GM19328 (cell line): ENCODE results near the gene RAB8B.

Source experiments
- ATAC-seq: cut with Tn5 transposase; IDR thresholded peaks from one replicate; pipeline ENCODE4 v1.9.1; 2021; ENCODE audit warnings: mild to moderate bottlenecking, moderate library complexity; ENCODE audit not compliant: unreplicated experiment

Gene RAB8B

DNA sequence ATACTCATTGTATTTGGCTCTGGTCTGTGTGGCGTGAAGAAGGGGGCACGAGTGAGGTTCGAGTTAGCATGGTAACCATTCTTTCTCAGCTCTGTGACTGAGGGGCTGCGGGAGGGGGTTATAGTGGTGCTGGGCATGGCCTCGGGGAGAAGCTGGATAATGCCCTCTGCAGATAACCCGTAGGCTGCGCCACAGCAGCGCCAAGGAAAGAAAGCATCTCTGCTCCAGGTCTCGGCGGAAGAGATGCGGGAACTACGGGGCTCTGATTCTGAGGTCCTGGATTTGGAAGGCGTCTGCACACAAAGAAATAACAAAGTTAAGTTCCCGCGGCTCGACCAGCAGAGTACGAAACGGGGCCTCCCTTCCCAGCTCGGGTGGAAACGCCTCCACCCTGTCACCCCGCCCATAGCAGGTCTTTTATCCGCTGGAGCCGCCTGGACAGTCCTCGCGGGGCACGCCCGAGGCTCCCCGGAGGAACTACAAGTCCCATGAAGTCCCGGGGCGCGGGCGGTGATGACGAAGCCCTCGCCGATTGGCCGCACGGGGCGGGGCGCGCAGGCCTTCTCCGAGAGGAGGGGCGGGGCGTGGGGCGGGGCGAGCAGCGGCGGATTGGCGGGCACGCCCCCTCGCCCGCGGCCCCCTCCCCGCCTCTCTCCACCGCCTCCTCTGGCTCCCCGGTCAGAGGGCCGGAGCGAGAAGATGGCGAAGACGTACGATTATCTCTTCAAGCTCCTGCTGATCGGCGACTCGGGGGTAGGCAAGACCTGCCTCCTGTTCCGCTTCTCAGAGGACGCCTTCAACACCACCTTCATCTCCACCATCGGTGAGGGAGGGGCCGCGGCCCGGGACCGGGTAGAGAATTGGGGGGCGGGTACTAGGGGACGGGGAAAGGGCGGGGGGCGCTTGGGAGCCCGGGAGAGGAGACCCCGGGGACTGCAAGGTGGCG, at the start of gene RAB8B:
Gene RAB8B (plus strand): TSS at position 681 of the 946 bp plus-strand sequence. CDS start 19 bp downstream, at position 700.
- ATAC-seq, result peak; percentile 74

DNA sequence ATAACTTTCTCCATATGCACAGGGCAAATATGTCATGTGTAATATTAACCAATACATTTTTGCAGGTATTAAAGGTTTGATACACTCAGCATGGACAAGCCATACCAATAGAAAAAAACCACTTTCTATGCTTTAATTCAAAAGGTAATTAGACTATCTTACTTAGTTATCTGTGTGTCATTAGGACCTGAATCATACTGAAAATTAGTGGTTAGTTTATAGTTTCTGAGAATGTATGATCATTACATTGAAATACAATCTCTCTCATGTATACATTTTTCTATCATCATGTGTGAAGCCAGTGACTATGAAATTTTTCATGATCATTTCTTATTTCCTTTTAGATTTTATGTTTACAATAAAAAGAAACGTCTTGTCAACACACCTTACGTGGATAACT, 48.5 kb upstream of the RAB8B start:
- no peak for ATAC-seq

DNA sequence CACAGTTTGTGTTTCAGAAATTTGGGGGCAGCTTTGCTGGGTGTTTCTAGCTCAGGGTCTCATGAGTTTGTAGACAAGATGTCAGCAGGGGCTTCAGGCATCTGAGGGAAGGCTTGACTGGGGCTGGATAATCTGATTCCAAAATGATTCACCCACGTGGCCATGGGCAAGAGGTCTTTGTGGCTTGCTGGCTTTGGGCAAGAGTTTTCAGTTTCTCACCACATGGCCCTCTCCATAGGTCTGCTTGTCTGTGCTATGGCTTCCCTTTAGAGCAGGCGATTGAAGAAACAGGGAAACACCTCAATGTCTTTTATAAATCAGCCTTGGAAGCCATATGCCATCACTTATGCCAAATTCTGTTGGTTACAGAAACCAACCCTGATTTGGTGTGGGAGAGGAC, 44.0 kb upstream of the RAB8B start:
- no peak for ATAC-seq

DNA sequence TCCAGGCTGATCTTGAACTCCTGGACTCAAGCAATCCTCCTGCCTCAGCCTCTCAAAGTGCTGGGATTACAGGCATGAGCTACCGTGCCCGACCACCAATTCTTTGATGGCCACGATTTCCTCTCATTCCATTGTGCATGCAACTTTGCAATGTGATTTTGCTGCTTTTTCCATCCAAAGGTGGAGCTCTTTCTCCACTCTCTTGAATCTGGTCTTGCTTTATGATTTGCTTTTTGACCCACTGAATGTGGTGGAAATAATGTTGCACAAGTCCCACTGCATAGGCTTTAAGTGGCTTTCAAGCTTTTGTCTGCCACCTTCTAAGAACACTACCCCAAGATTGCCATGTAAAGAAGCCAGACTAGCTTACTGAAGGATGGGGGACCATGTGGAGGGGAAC, 42.7 kb upstream of the RAB8B start:
- no peak for ATAC-seq

DNA sequence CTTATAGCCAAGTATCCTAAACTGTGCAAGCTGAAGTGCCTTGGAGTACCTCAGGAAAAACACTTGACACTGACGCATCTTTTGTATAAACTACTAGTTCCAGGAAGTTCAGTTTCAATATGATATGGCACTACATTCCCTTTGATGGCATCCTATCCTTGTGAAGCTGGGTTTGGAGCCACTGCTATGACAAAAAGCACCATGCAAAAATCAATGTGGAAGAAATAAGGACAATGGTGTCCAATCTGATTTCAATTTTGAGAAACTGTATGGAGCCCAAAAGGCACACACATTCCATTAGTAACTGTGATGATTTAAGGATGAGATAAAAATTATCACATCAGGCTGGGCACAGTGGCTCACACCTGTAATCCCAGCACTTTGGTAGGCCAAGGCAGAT, 37.7 kb upstream of the RAB8B start:
- ATAC-seq, result no peak

DNA sequence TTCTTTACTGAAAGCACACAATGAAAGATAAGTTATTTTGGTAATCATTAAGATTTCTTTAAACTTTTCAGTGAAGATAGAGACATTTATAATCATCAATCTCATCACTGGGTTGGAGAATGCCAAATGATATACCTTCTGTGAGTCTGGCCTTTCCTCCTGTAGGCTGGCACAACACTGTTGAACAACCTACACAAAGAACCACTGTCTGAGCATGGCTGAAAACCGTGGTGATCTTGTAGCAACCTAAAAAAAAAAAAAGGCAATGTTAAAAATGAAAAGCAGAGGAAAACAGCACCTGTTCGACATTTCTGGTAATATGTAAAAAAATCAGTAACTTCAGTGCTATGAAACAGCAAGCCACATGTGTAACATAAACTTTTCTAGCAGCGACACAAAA, 33.9 kb upstream of the RAB8B start:
- ATAC-seq, result no peak

DNA sequence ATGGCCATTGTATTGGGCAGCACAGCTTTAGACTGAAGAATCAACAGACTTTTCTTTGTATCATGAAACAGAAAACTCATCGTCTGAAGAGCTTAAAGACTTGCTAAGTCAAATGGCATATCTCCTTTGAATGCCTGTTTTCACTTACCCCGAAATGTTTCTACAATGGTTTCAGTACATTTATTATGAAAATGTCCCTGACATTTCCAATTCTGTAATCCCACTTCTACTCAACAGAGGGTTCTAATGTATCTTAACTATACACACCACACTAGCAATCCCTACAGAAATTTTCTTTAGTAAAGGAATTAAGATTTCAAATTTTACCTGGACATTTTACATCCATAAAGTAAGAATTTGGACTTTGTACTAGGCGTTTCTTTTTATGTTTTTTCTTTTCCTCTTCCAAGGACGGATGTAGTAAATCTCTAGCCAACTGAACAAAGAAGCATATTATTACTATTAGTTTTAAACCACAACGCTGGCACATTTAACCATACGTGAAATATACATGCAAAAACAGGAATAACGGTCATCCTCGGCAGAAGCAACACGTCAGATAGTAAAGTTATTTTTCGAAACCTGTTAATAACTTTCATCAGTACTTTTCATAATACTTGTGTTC, 33.2 kb upstream of the RAB8B start:
- ATAC-seq, result no peak

DNA sequence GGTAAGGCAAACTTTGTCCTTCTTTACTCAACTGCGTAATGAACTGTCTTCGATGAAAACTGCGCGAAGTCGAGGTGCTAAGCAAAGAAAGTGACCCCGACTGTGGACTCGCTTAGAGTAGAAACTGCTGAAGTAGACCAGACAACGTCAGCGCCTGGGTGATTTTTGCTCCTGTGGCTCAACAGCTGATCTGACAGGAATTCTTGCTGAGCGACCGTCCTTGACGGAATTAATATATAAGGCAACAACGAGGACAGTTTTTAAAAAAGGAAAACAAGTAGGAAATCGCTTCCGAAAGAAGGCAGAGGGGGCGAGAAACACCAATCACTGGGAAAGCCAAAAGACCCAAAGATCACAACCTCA, 32.7 kb upstream of the RAB8B start:
- ATAC-seq, result no peak

DNA sequence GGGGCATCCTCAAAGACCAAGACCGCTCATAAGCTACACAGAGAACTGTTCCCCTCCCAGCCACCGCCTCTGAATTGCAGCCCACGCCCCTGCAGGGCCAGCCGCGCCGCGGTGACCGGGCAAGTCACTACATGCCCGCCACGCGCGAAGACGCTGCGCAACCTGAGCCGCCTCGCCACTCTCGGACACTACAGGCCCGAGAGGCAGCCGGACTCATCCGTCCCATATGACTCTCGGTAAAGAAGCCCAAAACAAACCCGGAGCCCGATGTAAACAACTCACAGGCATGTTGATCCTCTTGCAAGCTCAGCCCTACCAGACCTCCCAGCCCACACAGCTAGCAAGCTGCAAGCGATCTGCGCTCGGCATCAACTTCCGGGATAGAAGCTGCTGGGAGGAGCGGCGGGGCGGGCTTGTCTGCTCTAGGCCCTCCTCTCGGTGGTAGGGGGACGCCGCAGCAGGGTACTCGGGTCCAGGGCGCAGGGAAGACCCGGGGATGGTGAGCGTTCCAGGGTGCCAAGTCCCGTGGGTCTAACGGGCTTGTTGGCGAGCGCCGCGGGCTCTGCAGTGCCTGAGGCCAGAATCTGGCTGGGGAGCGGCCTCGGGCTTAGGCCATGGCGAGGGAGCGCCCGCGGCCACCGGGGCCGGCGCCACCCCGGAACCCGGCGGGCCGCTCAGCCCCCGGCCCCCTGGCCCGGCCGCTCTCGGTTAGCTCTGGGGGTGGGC, 32.1 kb upstream of the RAB8B start, which contains the start of gene RPS27L:
Gene RPS27L (minus strand): TSS at position 360 of the 726 bp plus-strand sequence. CDS start 72 bp downstream, at position 288.
- ATAC-seq, result peak; percentile 86

DNA sequence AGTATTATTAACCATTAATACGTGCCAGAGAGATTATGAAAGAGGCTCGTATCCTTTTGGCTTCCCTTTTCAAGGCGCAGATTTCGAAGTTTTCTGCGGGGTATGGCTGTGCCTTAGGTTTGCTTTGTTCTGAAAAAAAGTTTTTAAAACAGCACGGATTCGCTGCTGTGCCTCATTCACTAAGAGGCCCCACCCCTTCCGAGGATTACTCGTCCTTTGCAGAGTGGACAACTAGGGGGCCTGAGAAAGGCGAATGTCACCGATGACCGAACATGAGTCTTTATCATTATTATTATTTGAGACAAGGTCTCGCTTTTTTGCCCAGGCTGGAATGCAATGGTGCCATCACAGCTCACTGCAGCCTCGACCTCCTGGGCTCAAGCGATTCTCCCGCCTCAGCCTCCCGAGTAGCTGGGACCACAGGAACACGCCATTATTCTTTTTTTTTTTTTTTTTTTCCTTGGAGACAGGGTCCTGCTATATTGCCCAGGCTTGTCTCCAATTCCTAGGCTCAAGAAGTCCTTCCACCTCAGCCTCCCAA, 31.4 kb upstream of the RAB8B start:
- ATAC-seq, result peak; percentile 32

DNA sequence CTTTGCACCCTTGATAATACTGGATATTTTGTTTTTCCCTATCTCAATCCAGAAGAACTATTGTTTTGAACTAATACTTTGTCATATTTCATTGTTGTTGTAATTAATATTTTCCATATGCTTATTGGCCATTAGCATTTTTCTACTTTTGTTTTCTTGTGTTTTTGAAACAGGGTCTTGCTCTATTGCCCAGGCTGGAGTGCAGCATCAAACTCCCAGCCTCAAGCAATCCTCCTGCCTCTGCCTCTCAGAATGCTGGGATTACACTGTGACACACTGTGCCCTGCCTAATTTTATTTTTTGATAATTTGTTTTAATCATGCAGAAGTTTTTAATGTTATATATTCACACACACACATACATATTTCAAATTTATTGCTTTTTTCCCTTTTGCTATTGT, 28.8 kb upstream of the RAB8B start:
- ATAC-seq, result no peak

DNA sequence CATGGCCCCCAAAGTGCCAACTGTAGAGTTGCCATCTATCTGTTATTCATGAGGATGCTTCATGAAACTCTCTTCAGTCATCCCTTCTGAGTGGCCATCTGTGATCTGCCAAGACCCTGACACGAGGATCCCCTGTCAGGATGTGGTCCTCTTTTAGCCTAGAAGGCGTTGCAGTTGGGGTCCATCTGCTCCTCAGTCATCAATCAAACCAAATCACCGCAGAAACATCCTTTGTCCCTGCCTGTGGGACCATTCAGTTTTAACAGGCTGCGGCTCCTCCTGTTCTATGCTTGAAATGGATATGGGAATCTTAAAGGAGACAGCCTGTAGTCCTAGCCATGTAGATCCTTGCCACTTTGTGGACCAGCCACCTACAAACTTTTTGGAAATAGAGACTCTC, 26.2 kb upstream of the RAB8B start:
- no peak for ATAC-seq

DNA sequence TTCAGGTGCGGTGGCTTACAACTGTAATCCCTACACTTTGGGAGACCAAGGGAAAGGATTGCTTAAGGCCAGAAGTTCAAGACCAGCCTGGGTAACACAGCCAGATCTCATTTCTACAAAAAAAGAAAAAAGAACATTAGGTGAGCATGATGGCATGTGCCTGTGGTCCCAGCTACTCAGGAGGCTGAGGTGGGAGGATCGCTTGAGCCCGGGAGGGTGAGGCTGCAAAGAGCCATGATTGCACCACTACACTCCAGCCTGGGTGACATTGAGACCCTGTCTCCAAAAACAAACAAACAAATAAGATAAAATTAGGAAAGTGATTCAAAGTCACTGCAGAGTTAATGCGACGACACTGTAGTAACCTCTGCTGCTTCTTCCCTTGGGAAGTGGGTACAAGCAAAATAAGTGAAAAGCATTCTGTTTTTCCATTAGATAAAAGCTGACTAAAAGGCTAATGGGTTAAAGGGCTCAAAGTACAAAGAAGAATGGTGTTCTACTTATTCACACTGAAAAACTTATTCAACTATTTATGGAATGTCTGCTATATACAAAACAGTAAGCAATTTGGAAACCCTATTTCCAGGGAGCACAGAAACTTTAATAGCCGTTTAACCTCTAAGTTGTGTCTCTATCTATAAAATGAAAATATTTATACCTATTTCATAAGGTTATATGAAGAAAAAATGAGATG, 24.1 kb upstream of the RAB8B start:
- ATAC-seq, result no peak

DNA sequence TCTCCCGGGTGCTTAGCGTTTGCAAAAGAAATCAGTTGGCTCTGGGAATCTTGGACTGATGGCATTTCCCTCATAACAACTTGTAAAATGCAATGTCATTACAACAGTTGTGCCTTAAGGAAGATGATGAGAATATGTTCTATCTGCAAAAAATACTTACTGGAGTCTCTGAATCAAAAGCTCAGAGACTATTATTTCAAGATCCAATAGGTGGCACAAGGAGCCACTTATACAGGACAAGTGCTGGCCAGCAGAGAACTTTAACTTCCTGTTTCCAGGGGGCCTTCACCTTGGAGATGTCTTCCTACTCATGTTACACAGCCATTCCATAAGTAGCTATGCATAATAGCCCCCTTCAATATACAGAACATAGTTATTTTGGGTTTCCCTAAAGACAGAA, 23.2 kb upstream of the RAB8B start:
- ATAC-seq, result no peak

DNA sequence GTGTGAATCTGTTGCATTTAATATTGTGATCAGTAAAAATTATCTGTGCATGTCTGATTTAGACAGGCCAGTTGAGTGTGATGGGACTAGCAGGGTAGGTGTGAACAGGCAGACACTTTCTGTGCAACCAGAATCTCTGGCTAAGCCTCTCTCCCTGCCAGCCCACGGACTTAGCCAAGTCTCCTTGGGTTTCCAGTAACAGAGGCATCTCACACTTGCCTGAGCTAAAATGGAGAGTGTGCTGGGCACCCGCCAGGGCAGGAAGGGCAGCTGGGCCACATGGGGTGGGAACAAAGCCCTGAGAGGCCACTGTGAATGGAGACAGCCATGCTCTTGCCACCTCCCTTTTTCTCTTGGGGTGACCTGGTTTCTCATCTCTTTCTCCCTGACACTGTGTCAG, 19.6 kb upstream of the RAB8B start:
- no peak for ATAC-seq

DNA sequence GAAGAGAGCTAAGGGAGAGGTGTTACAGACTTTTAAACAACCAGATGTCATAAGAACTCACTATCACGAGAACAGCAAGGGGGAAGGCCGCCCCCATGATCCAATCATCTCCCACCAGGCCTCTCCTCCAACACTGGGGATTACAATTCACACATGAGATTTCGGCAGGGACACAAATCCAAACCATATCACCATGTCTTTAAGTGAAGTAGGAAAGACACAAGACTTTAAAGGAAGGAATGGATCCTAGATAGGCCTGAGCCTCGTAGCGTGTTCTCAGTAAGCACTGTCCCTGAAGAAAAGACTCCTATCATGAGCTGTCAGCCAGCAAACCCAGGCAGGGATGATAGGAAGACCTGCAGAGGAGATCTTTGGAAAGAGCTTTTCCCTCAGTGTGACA, 17.0 kb upstream of the RAB8B start:
- ATAC-seq, result no peak

DNA sequence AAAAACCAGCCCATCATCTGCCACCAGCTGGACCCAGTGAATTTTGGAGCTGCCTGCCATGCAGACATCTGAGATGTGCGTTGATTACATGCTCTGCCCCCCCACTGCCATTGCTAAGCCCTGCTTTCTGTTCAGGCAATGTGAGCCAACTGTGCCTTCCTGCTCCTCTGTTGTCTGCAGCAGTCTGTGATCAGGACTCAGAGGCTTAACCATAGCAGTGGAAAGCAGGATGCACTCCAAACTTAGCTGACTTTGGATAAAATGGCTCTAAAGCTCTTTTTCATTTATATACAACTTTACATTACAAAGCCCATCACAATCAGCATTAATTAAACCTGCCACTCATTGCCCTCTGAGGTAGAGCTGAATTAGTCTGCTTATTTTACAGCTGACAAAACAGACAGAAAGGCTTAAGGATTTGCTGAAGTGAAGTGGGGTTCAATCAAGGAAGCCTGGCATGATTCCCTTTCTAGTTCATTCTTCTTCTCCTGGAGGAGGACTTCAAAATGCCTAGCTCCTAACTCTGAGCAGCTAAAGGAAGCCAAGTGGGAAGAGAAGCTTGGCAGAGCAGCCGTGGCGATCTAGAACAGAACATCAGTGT, 16.5 kb upstream of the RAB8B start:
- no peak for ATAC-seq

DNA sequence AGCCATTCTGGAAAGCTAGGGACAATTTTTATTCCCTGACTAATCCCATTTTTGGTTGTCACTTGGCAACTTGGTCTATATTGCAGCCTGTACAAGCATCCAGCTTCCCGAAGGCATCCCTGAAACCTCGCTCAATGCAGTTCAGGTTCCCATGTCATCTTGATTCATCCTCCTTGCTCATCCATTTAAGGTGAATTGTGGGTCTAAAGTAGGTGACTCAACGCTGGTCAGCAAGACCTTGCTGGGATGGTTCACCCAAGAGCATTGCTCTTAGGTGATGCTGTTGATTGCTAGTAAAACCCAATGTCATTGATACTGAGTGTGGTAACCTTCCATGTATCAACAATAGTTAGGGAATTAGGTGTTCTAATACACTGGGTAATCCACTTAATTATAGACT, 13.1 kb upstream of the RAB8B start:
- no peak for ATAC-seq

DNA sequence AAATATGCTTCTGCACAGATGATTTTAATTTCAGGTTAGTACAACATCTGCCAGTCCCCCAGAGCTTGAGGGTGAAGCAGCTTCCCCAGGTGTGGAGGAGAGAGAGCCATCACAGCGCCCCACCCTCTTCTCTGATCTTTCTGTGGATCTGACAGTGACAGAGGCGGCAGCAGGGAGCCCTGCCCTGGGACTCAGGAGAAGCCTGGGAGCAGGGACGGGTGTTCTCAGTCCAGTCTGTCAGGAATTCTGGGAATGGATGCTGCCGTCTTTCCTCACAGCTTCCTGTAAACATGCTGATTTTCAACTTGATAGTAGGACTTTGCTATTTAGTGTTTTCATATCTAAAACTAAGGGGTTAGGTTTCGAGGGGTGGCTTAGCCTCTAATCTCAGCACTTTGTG, 11.4 kb upstream of the RAB8B start:
- no peak for ATAC-seq

DNA sequence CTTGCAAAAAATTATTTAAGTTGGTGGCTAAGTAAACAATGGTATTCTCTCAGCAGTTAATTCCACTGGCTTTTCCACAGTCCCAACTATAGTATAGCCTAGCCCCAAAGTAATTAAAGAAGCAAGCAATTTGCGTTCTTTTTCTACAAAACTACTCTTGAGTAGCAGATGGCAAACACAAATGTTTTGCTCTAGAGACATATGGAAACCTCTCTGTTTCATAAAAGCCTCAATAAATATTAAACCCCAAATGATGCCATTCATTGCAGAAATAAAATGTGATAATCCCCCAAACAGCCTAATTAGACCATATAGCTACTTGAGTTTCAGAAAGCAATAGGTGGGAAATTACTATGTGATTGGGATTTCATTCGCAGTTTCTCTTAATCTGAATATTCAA, 8.7 kb upstream of the RAB8B start:
- ATAC-seq, result no peak
